ENCODE results near the gene APOC3. TPM values are rescaled to one million over a fixed set of nuclear protein-coding genes. Genes with fewer than 3 reads are reported as not detected.

Gene APOC3
- total RNA-seq, 1 experiment from 2014 or later = 2.5 TPM

DNA sequence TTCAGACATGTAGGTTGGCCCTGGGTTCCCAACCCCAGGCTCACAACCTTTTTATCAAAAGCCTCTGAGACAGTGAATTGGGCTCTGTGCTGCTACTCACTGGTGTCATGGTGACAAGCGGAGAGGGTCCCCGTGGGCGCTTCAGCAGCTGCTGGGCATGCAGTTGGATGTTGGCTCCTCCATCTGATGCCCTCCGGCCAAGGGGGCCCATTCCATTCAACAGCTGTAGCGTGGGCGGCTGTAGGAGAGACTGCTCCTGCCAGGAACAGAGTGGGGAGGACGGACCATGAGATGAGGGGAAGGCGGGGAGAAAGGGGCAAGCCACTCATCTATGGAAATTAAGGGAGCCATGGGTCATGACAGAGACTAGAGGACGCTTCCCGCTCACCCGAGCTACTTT, 43.7 kb downstream of the APOC3 start:
- ChIA-PET POLR2A (no interaction called here), CTCF (interaction anchor here (1.2 kb wide), 1 partner anchor 38 kb away, joined by 3 read pairs; no protein-coding TSS in a partner anchor)
- Mint-ChIP-seq H3K4me1 (0 out of 2 replicates have a peak, but pooled peaks cover 3% of the 10 kb centered on the region), H3K27me3 (ENCODE audit: low read depth) (no peaks in the 10 kb centered on the region), H3K36me3 (peaks cover 38% of the 10 kb centered on the region), H3K4me3 (no peak overlapping the region), H3K27ac (no peak overlapping the region), H3K9me3 (no peaks in the 10 kb centered on the region)
- TF ChIP-seq ZNF425 (CRISPR knock-in tag; conservative IDR thresholded peaks at IDR 0.05) = no peak
- no peak for TF ChIP-seq NR2C2 (CRISPR knock-in tag; IDR thresholded peaks at IDR 0.05)
- TF ChIP-seq, protein P1, sequence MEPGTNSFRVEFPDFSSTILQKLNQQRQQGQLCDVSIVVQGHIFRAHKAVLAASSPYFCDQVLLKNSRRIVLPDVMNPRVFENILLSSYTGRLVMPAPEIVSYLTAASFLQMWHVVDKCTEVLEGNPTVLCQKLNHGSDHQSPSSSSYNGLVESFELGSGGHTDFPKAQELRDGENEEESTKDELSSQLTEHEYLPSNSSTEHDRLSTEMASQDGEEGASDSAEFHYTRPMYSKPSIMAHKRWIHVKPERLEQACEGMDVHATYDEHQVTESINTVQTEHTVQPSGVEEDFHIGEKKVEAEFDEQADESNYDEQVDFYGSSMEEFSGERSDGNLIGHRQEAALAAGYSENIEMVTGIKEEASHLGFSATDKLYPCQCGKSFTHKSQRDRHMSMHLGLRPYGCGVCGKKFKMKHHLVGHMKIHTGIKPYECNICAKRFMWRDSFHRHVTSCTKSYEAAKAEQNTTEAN (CRISPR knock-in tag; IDR thresholded peaks at IDR 0.05) = no peak
- no peak for TF ChIP-seq SOX15 (CRISPR knock-in tag; IDR thresholded peaks at IDR 0.05)
- TF ChIP-seq, protein P2, sequence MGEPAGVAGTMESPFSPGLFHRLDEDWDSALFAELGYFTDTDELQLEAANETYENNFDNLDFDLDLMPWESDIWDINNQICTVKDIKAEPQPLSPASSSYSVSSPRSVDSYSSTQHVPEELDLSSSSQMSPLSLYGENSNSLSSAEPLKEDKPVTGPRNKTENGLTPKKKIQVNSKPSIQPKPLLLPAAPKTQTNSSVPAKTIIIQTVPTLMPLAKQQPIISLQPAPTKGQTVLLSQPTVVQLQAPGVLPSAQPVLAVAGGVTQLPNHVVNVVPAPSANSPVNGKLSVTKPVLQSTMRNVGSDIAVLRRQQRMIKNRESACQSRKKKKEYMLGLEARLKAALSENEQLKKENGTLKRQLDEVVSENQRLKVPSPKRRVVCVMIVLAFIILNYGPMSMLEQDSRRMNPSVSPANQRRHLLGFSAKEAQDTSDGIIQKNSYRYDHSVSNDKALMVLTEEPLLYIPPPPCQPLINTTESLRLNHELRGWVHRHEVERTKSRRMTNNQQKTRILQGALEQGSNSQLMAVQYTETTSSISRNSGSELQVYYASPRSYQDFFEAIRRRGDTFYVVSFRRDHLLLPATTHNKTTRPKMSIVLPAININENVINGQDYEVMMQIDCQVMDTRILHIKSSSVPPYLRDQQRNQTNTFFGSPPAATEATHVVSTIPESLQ (CRISPR knock-in tag; IDR thresholded peaks at IDR 0.05) = no peak
- TF ChIP-seq E2F4 (CRISPR knock-in tag; IDR thresholded peaks at IDR 0.05; ENCODE audit: borderline replicate concordance, low read depth) = no peak
- TF ChIP-seq, protein P3, sequence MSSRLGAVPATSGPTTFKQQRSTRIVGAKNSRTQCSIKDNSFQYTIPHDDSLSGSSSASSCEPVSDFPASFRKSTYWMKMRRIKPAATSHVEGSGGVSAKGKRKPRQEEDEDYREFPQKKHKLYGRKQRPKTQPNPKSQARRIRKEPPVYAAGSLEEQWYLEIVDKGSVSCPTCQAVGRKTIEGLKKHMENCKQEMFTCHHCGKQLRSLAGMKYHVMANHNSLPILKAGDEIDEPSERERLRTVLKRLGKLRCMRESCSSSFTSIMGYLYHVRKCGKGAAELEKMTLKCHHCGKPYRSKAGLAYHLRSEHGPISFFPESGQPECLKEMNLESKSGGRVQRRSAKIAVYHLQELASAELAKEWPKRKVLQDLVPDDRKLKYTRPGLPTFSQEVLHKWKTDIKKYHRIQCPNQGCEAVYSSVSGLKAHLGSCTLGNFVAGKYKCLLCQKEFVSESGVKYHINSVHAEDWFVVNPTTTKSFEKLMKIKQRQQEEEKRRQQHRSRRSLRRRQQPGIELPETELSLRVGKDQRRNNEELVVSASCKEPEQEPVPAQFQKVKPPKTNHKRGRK (CRISPR knock-in tag; IDR thresholded peaks at IDR 0.05; ENCODE audit: borderline replicate concordance) = no peak
- TF ChIP-seq, protein P4, sequence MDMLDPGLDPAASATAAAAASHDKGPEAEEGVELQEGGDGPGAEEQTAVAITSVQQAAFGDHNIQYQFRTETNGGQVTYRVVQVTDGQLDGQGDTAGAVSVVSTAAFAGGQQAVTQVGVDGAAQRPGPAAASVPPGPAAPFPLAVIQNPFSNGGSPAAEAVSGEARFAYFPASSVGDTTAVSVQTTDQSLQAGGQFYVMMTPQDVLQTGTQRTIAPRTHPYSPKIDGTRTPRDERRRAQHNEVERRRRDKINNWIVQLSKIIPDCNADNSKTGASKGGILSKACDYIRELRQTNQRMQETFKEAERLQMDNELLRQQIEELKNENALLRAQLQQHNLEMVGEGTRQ (CRISPR knock-in tag; IDR thresholded peaks at IDR 0.05) = no peak
- TF ChIP-seq, protein P5, sequence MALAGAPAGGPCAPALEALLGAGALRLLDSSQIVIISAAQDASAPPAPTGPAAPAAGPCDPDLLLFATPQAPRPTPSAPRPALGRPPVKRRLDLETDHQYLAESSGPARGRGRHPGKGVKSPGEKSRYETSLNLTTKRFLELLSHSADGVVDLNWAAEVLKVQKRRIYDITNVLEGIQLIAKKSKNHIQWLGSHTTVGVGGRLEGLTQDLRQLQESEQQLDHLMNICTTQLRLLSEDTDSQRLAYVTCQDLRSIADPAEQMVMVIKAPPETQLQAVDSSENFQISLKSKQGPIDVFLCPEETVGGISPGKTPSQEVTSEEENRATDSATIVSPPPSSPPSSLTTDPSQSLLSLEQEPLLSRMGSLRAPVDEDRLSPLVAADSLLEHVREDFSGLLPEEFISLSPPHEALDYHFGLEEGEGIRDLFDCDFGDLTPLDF (CRISPR knock-in tag; IDR thresholded peaks at IDR 0.05) = no peak
- TF ChIP-seq HMGA2 (CRISPR knock-in tag; IDR thresholded peaks at IDR 0.05) = no peak
- TF ChIP-seq IRF1 (CRISPR knock-in tag; IDR thresholded peaks at IDR 0.05) = no peak
- no peak for TF ChIP-seq CREB1 (CRISPR knock-in tag; IDR thresholded peaks at IDR 0.05)
- no peak for TF ChIP-seq NR1H2 (CRISPR knock-in tag; IDR thresholded peaks at IDR 0.05)
- ATAC-seq = no peak
- DNase-seq (ENCODE audit: low spot score) = no peak

DNA sequence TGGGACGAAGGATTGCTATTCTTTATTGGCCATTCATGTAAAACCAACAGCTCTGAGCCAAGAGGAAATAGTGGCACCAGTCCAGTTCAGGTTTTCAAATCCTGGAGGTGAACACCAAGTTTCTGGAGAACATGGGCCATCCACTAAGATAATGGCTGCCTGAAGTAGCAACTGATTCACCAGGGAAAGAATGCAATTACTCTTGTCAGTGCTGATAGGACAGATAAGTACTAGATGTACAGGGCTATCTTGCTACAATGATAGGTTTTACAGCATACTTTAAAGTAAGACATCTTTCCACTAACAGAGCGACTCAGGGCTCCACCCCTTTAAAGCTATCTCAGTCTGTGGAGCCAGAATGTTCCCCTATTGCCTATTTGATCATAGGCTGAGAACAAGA, 44.5 kb downstream of the APOC3 start:
- POLR2A ChIA-PET = no interaction called here
- CTCF ChIA-PET = interaction anchor here (1.2 kb wide), 1 partner anchor 39 kb away, joined by 3 read pairs; no protein-coding TSS in a partner anchor
- DNase-seq (ENCODE audit: low spot score) = no peak
- ATAC-seq = no peak
- no peaks in the 10 kb centered on the region for H3K9me3 Mint-ChIP-seq
- peaks cover 36% of the 10 kb centered on the region for H3K36me3 Mint-ChIP-seq
- no peaks in the 10 kb centered on the region for H3K27me3 Mint-ChIP-seq (ENCODE audit: low read depth)
- H3K4me3 Mint-ChIP-seq = no peak overlapping the region
- no peak overlapping the region for H3K27ac Mint-ChIP-seq
- peaks cover 3% of the 10 kb centered on the region; the same call in 1 of the 2 replicates for H3K4me1 Mint-ChIP-seq
- no peak for TF ChIP-seq GRHL2 (CRISPR knock-in tag; IDR thresholded peaks at IDR 0.05; ENCODE audit: insufficient replicate concordance, severe bottlenecking)
- TF ChIP-seq ZNF416 (CRISPR knock-in tag; IDR thresholded peaks at IDR 0.05) = no peak
- TF ChIP-seq, protein P6, sequence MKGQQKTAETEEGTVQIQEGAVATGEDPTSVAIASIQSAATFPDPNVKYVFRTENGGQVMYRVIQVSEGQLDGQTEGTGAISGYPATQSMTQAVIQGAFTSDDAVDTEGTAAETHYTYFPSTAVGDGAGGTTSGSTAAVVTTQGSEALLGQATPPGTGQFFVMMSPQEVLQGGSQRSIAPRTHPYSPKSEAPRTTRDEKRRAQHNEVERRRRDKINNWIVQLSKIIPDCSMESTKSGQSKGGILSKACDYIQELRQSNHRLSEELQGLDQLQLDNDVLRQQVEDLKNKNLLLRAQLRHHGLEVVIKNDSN (CRISPR knock-in tag; IDR thresholded peaks at IDR 0.05) = no peak
- TF ChIP-seq, protein P7, sequence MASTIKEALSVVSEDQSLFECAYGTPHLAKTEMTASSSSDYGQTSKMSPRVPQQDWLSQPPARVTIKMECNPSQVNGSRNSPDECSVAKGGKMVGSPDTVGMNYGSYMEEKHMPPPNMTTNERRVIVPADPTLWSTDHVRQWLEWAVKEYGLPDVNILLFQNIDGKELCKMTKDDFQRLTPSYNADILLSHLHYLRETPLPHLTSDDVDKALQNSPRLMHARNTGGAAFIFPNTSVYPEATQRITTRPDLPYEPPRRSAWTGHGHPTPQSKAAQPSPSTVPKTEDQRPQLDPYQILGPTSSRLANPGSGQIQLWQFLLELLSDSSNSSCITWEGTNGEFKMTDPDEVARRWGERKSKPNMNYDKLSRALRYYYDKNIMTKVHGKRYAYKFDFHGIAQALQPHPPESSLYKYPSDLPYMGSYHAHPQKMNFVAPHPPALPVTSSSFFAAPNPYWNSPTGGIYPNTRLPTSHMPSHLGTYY (CRISPR knock-in tag; IDR thresholded peaks at IDR 0.05) = no peak
- TF ChIP-seq ELF4 (CRISPR knock-in tag; IDR thresholded peaks at IDR 0.05; ENCODE audit: low read depth) = no peak

Measured in WTC11 (cell line).